ENCODE data around the gene KCNG3.
"Not testable (repeated sequence)": the region's sequence is repeated elsewhere in the genome, so short reads cannot be mapped to it uniquely, and the experiment has no call there.

KCNG3 gene

DNA sequence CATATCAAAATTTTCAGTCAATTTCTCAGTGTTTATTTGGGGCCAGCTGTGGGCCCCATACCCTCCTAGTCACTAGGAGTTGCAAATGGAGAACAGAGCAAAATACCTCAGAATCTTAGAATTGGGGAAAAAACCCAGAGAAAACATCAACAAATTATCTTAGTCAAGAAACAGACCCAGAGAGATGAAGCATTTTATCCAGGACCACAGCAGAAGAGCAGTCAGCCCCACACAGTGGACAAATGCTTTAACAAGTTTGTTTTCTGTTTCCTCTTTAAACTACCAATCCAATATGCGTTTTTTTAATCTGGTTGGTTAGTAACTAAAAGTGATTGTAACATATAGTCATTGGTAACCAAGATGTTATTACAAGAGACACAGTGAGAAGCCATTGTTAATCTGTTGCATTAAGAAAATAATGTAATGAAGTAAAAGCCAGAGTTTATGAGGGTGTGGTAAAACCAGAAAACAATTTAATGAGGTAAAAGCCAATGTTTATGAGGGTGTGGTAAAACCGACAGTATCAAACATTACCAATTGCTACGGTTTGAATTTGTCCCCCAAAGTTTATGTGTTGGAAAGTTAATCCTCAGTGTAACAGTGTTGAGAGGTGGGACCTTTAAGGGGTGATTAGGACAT is 72.1 kb downstream of the KCNG3 start:
- DNase-seq = no peak

DNA sequence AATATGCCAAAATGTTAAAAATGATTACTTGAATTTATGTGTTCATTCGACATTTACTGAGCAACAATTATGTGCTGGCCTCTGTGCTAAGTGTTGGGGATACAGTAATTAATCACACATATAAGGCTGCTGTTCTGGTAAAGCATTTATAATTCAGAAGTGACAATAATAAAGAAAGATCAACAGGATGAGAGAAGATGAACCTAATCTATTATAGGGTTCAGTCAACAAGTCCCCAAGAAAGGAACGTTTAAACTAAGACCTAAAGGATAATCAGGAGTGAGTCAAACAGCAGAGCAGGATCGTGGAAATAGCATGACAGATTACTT is 72.7 kb downstream of the KCNG3 start:
- DNase-seq = no peak

DNA sequence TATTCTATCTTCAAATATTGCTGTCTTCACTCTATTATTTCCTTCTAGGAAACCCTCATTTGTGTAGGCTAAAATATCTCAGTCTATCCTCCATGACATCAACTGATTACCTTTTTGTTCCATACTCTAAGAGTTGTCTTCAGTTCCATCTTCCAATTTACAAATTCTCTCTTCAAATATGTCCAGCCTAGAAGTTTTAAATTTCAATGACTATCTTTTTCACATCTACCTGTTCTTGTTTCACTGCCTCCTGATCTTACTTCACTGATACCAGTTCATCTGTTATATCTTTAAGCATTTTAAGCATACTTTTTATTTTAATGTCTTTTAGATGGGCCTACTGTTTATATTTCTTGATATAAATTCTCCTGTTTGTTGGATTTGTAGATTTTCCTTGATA is 79.1 kb downstream of the KCNG3 start:
- no peak for DNase-seq

DNA sequence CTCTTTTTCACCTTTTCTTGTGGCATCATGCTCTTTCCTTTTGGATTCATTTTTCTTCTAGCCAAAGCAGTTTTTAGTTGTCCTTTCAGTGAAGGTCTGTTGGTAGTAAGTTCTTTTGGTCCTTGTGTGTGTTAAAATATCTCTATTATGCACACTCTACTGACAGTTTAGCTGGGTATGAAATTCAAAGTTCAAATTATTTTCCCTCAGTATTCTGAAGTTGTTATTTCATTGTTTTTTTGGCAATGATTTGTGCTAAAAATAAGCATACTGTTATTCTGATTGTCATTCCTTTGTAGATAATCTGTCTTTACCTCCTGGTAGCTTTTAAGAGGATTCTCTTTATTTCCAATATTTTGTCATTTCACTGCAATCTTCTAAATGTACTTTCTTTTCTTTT is 79.6 kb downstream of the KCNG3 start:
- no peak for DNase-seq

DNA sequence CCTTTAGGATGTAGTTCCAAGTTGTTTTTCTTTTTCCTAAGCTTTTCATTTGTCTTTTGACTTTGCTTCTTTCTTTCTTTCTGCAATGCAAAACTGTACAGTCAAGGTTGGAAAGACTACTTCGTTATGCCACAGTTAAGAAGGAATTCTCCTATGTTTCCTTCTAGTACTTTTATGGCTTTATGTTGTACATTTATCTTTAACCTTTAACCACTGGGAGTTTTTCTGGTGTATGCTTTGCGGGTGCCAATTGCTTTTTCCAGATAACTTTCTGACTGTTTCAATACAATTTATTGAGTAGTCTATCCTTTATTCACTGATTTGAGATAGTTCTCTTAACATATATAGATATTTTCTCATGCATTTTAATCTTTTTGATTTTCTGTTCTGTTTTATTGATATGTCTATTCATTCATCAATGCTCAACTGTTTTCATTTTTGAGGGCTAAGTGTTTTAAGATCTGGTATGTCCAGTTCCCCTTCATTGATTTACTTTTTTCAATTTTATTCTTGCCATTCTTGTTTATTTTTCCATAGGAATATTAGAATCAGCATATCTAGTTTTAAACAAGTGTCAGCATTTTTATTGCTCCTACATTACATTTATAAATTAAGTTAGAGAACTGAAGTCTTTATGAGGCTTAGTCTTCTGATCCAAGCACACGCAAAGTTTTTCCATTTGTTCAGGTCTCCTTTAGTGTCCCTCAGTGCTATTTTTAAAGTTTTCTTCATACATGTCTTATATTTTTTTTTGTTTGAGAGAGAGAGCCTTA is 82.9 kb downstream of the KCNG3 start:
- DNase-seq = no peak

DNA sequence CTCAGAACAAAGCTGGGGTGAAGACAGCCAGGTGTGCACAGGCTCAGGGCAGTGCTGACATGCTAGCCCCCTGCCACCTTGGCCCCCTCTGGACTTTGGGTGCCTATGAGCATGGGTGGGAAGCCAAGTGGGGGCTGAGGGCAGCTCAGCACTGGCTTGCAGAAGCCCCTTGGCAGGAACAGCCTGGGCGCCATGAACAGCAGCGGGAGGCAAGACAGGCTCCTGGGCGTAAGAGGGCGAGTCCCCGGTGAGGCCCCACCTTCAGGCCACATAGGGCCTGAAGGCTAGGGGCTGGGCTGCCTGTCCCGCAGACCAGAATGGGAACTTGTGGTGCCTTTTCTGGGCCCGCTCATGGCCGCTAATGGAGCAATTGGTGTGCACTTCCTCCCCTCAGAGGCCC is 85.8 kb downstream of the KCNG3 start:
- DNase-seq = no peak

DNA sequence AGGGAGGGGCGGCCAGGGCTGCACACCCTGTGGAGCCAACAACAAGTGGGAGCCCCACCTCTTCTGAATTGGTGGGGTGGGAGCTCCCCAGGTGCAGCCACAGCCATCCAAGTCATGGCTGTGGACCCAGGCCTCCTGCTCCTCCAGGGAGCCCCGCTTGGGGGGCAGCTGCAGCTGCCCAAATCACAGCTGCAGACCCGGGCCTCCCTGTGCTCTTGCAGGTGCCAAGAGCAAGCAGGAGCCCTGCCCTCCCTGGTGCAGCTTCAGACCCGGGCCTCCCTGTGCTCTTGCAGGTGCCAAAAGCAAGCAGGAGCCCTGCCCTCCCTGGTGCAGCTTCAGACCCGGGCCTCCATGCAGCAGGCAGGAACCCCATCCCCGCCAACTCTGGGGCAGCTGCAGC is 86.3 kb downstream of the KCNG3 start:
- DNase-seq = no peak

GRCh38 chr2:42404676-42405075 is 89.1 kb downstream of the KCNG3 start:
- DNase-seq = no peak

GRCh38 chr2:42401773-42402172 is 92.0 kb downstream of the KCNG3 start:
- no peak for DNase-seq

DNA sequence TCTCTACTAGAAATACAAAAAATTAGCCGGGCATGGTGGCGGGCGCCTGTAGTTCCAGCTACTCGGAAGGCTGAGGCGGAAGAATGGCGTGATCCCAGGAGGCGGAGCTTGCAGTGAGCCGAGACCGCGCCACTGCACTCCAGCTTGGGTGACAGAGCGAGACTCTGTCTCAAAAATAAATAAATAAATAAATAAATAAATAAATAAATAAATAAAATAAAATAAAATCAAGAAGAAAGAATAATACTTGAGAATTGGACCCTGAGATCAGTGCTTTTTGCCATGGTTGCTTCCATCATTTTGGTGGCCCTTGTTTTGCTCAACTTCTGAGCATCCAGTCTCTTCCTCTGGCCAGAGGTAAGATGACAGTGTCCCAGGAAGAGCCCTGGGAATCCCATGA is 95.7 kb downstream of the KCNG3 start:
- not testable (repeated sequence) for DNase-seq

DNA sequence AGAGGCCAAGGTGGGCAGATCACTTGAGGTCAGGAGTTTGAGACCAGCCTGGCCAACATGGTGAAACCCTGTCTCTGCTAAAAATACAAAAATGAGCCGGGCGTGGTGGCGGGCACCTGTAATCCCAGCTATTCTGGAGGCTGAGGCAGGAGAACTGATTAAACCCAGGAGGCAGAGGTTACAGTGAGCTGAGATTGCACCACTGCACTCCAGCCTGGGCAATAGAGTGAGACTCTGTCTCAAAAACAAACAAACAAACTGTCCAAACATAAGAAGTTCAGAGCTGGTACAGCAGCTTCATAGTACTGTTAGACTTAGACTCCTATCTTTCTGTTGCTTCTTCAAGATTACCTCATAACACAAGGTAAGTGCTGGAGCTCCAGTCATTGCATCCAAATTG is 100.5 kb downstream of the KCNG3 start:
- DNase-seq = not testable (repeated sequence)

GRCh38 chr2:42392191-42392590 is 101.6 kb downstream of the KCNG3 start:
- DNase-seq = no peak
